AG04449 (cell line): ENCODE measurements around the gene MIEF2.
A peak's percentile ranks its signal among the peaks of the same experiment; 100 is the strongest.

ENCODE experiments used
- CTCF ChIA-PET: fragments of 350-600 bp; formaldehyde crosslinking; extraction: SDS; loops from one replicate; lab custom pipeline; 2021; ENCODE audit warnings: antibody characterized with exemption; lab: Yijun Ruan, JAX
- POLR2A ChIA-PET: fragments of 400-600, 350-600 bp; formaldehyde crosslinking; extraction: SDS; loops from one replicate; lab custom pipeline; 2020; ENCODE audit warnings: antibody characterized with exemption, inconsistent platforms; lab: Yijun Ruan, JAX
- DNase-seq: peaks from one replicate; pipeline ENCODE4 v3.0.0-alpha.2; 2010; ENCODE audit warnings: low read depth, low spot score
- H3K4me3 ChIP-seq: 2 replicates; pipeline ENCODE4 v1.5.1; 2011; ENCODE audit warnings: low read depth, mild to moderate bottlenecking, control low read depth, low read length
- TF ChIP-seq, protein P1 (sequence below): IDR thresholded peaks from one replicate; pipeline ENCODE4 v1.5.1; 2011; ENCODE audit warnings: mild to moderate bottlenecking, moderate library complexity, low read length, control low read depth, inconsistent platforms; ENCODE audit not compliant: insufficient read depth; ENCODE audit errors: missing control alignments

The MIEF2 gene

DNA sequence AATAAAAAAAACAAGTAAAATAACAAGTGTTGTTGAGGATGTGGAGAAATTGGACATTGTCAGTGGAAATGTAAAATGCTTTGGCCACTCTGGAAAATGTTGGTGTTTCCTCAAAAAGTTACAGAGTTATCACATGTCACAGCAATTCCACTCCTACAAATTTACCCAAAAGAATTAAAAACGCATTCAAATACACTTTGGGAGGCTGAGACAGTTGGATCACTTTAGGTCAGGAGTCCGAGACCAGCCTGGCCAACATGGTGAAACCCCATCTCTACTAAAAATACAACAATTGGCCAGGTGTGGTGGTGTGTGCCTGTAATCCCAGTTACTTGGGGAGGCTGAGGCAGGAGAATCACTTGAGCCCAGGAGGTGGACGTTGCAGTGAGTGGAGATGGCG lies 48.7 kb downstream of the MIEF2 start:
- TF ChIP-seq, protein P1, sequence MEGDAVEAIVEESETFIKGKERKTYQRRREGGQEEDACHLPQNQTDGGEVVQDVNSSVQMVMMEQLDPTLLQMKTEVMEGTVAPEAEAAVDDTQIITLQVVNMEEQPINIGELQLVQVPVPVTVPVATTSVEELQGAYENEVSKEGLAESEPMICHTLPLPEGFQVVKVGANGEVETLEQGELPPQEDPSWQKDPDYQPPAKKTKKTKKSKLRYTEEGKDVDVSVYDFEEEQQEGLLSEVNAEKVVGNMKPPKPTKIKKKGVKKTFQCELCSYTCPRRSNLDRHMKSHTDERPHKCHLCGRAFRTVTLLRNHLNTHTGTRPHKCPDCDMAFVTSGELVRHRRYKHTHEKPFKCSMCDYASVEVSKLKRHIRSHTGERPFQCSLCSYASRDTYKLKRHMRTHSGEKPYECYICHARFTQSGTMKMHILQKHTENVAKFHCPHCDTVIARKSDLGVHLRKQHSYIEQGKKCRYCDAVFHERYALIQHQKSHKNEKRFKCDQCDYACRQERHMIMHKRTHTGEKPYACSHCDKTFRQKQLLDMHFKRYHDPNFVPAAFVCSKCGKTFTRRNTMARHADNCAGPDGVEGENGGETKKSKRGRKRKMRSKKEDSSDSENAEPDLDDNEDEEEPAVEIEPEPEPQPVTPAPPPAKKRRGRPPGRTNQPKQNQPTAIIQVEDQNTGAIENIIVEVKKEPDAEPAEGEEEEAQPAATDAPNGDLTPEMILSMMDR, result no peak
- POLR2A ChIA-PET, result no interaction called here
- DNase-seq, result no peak
- CTCF ChIA-PET, result no interaction called here
- no peak overlapping the region for H3K4me3 ChIP-seq

DNA sequence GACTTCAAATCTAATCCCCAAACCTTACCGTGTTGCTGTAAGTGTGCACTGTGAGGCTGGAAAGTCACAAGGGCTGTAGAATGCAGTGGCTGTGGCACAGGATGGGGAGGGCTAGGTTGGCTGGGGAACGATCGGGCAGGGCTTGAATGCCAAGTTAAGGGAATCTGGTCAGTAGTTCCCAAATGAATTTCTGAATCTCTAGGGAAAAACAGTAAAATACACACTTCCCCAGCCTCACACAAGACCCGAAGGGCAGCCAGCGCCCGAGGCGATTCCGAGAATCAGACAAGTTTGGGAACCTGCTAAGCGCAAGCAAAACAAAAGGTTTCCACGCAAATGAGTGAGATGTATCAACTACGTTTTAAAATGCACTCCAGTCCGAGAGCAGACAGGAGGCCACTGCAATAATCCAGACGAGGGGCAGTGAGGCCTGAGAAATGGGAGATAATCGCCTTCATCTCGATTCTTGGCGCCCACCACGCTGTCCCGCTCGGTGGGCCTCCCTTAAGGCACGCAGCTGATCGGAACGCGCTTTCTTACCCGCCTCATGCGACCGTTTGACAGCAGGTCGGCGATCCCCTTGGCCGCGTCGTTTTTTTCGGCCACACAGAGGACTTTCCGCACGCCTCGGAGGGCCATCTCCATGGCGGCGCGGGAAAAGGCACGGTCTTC lies 53.7 kb downstream of the MIEF2 start:
- peak overlapping the region; percentile 96 for H3K4me3 ChIP-seq
- no peak for DNase-seq
- ChIA-PET CTCF (no interaction called here), POLR2A (interaction anchor here (0.7 to 0.9 kb wide), 2 partner anchors 13 to 26 kb away, joined by 3 to 4 read pairs; no protein-coding TSS in a partner anchor)
- TF ChIP-seq, protein P1, result no peak

DNA sequence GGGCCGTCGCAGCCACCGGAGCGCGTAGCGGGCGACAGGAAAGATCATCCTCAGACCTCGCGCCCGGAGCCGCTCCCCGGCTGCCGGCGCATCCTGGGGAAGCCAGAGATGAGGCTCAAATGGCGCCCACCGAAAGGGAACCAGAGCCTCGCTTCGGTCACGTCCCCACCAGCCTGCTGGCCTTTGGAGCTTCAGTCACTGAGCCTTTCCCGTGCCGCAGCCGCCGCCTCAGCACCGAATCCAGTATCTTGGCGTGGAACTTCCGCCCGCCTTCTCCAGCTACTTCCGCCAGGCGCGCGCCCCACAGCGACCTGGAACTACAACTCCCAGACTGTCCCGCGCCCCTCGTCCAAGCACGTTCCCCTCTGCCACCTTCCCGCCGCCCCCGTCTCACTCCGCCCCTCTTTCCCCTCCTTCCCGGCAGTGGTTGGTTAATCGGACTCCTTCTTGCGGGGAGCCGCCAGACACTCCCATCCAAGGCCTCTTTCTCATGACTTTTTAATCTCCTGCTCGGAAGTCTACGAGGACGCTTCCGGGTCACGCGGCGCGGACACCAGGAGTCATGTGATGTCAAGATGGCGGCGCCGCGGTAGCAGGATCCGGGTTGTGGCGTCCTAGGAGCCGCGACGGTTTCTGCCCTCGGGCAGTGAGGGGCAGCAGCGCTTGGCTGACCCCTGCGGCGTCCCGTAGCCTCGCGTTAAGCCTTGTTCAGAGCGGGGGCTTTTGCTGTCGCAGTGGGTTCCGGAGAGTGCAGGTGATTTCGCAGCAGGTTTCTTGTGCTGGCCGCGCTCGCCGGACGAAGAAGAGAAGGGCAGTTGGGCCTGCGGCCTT lies 54.5 kb downstream of the MIEF2 start, which contains the start of the genes SMCR8 and TOP3A:
Gene SMCR8, plus strand, starts transcription at position 563 of the 831 bp plus-strand sequence. CDS start 497 bp downstream, outside the sequence.
Gene TOP3A, minus strand, starts transcription at position 264 of the 831 bp plus-strand sequence. Its CDS starts 216 bp downstream, at position 48.
- DNase-seq, result peak; percentile 95
- ChIA-PET POLR2A (interaction anchor here (0.7 to 0.9 kb wide), 2 partner anchors 13 to 27 kb away, joined by 3 to 4 read pairs; no protein-coding TSS in a partner anchor), CTCF (no interaction called here)
- peak within 1 kb of the TSS; percentile 96 for H3K4me3 ChIP-seq
- TF ChIP-seq, protein P1, result no peak

DNA sequence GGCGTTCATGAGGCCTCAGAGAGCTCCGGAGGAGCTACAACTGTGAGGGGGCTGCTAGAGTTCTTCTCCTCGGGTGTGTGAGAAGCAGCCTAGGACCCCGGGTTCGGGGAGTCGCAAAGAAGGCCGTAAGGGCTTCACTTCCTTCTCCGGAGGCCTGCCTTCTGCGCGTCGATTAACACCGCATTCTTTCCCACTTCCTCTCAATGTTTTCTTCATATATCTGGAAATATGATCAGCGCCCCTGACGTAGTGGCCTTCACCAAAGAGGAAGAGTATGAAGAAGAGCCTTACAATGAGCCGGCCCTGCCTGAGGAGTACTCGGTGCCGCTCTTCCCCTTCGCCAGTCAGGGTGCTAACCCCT lies 55.1 kb downstream of the MIEF2 start:
- TF ChIP-seq, protein P1, result no peak
- ChIA-PET POLR2A (no interaction called here), CTCF (no interaction called here)
- DNase-seq, result no peak
- H3K4me3 ChIP-seq, result peak overlapping the region; percentile 96

DNA sequence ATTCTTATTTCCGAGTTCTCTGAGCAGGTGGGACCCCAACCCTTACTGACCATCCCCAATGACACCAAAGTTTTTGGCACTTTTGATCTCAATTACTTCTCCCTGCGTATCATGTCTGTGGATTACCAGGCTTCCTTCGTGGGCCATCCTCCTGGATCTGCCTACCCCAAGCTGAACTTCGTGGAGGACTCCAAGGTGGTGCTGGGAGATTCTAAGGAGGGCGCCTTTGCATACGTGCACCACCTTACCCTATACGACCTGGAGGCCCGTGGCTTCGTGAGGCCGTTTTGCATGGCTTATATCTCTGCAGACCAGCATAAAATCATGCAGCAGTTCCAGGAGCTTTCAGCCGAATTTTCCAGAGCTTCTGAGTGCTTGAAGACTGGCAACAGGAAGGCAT lies 55.5 kb downstream of the MIEF2 start:
- H3K4me3 ChIP-seq, result peak overlapping the region; percentile 96
- ChIA-PET CTCF (no interaction called here), POLR2A (no interaction called here)
- DNase-seq, result no peak
- TF ChIP-seq, protein P1, result no peak
